Measurements from ENCODE around the gene SNUPN. TPM values are rescaled to one million over a fixed set of nuclear protein-coding genes. Genes with fewer than 3 reads are reported as not detected.

SNUPN gene
- total and polyA plus RNA-seq, 2 of the 8 experiments (the other 6 are each of a cell fraction or from before 2014, with no cell fraction given) = 13.3 to 28.2 TPM

GRCh38 chr15:75578173-75578947 lies 47.2 kb downstream of the SNUPN start (continued):
- TF ChIP-seq YY1 (IDR thresholded peaks at IDR 0.05; ENCODE audit: low read depth, low read length) (peak; percentile 59; the same call in 1 of the 2 replicates), BACH1 (IDR thresholded peaks at IDR 0.05; ENCODE audit: low read length) (no peak), GABPA (IDR thresholded peaks at IDR 0.05; ENCODE audit: borderline replicate concordance, insufficient read depth, low read length) (peak; percentile 10; the same call in 1 of the 2 replicates), CTCF (IDR thresholded peaks at IDR 0.05; ENCODE audit: control extremely low read depth in 1 of 3, insufficient read depth in 1 of 3, low read depth in 1 of 3, low read length in 3 of 3) (0 out of 4 replicates have a peak, but pooled peaks of 1 of the 3 experiments have one; percentile 7), RNF2 (IDR thresholded peaks at IDR 0.05; ENCODE audit: borderline replicate concordance, low read depth, low read length, missing control alignments, poor library complexity, severe bottlenecking) (no peak), CEBPB (IDR thresholded peaks at IDR 0.05; ENCODE audit: low read depth, low read length) (no peak), ZNF274 (IDR thresholded peaks at IDR 0.05; ENCODE audit: borderline replicate concordance, extremely low read depth, low read length) (no peak), RBBP5 (IDR thresholded peaks at IDR 0.05; ENCODE audit: borderline replicate concordance, low read depth, low read length) (no peak; the same call in 1 of the 2 replicates), TAF1 (IDR thresholded peaks at IDR 0.05; ENCODE audit: low read depth, low read length) (peak; percentile 35; the same call in 1 of the 2 replicates), HDAC2 (IDR thresholded peaks at IDR 0.05; ENCODE audit: borderline replicate concordance in 1 of 2, low read depth in 2 of 2, low read length in 2 of 2) (no peak; a peak in 1 of 4 replicates), PHF8 (conservative IDR thresholded peaks at IDR 0.05; ENCODE audit: low read depth, low read length) (no peak; the same call in 1 of the 2 replicates), ASH2L (IDR thresholded peaks at IDR 0.05; ENCODE audit: low read length) (no peak), EZH2 (IDR thresholded peaks at IDR 0.05; ENCODE audit: low read depth, low read length, severe bottlenecking) (no peak), CBX5 (IDR thresholded peaks at IDR 0.05; ENCODE audit: low read depth, low read length) (no peak), SP4 (IDR thresholded peaks at IDR 0.05; ENCODE audit: low read length) (no peak), SP1 (IDR thresholded peaks at IDR 0.05; ENCODE audit: low read depth, low read length) (no peak), SRF (IDR thresholded peaks at IDR 0.05; ENCODE audit: low read depth, low read length) (no peak), POLR2AphosphoS5 (IDR thresholded peaks at IDR 0.05; ENCODE audit: low read depth, low read length) (no peak), CHD2 (IDR thresholded peaks at IDR 0.05; ENCODE audit: low read length) (no peak), SIN3A (conservative IDR thresholded peaks at IDR 0.05 in 1 of 2, IDR thresholded peaks at IDR 0.05 in 1 of 2; ENCODE audit: low read depth in 1 of 2, low read length in 2 of 2) (peak in 1 of 2 experiments; percentile 12; a peak in 1 of 4 replicates), POU5F1 (IDR thresholded peaks at IDR 0.05; ENCODE audit: low read depth, low read length) (no peak)

All from H1 (cell line).